Activated gamma-delta T cell treated with Interleukin-2 at 50 U/mL for 16 hours (primary cell): ENCODE data around the gene USP15.
"Not testable (repeated sequence)": the region's sequence is repeated elsewhere in the genome, so short reads cannot be mapped to it uniquely, and the experiment has no call there.

Experiments used
- DNase-seq: peaks from one replicate; pipeline ENCODE4 v3.0.0-alpha.2; 2020

The USP15 gene

GRCh38 chr12:62379026-62379722, 119.0 kb downstream of the USP15 start:
- no peak for DNase-seq

GRCh38 chr12:62379723-62380045, 119.5 kb downstream of the USP15 start:
- no peak for DNase-seq

GRCh38 chr12:62382526-62382925, 122.3 kb downstream of the USP15 start:
- DNase-seq: no peak

- DNase-seq: no peak
These were observed 136.5 kb downstream of the USP15 start for GRCh38 chr12:62396750-62397149.

GRCh38 chr12:62400135-62400534, 139.9 kb downstream of the USP15 start:
- no peak for DNase-seq

- DNase-seq: no peak
These were observed 141.4 kb downstream of the USP15 start for GRCh38 chr12:62401631-62402030.

GRCh38 chr12:62403031-62403430, 142.8 kb downstream of the USP15 start:
- DNase-seq: no peak

- DNase-seq: no peak
These were observed 147.4 kb downstream of the USP15 start for GRCh38 chr12:62407587-62407986.

GRCh38 chr12:62409068-62409467, 148.9 kb downstream of the USP15 start:
- no peak for DNase-seq

- no peak for DNase-seq
These were observed 154.0 kb downstream of the USP15 start for GRCh38 chr12:62414180-62414579.

- no peak for DNase-seq
These were observed 165.9 kb downstream of the USP15 start for GRCh38 chr12:62426089-62426488.

GRCh38 chr12:62429457-62429856, 169.3 kb downstream of the USP15 start:
- no peak for DNase-seq

- peak; percentile 6 for DNase-seq
These were observed 174.5 kb downstream of the USP15 start for GRCh38 chr12:62434494-62435302.

- peak; percentile 21 for DNase-seq
These were observed 175.3 kb downstream of the USP15 start for GRCh38 chr12:62435303-62436163.

- no peak for DNase-seq
These were observed 175.9 kb downstream of the USP15 start for GRCh38 chr12:62436164-62436503.

GRCh38 chr12:62438098-62438692, 178.0 kb downstream of the USP15 start:
- DNase-seq: peak; percentile 53

- DNase-seq: no peak
These were observed 186.7 kb downstream of the USP15 start for GRCh38 chr12:62446754-62447452.

GRCh38 chr12:62448436-62448835, 188.2 kb downstream of the USP15 start:
- DNase-seq: no peak

- not testable (repeated sequence) for DNase-seq
These were observed 195.2 kb downstream of the USP15 start for GRCh38 chr12:62455429-62455828.

GRCh38 chr12:62458626-62459025, 198.4 kb downstream of the USP15 start:
- no peak for DNase-seq

- DNase-seq: no peak
These were observed 199.8 kb downstream of the USP15 start for GRCh38 chr12:62459976-62460375.

- DNase-seq: not testable (repeated sequence)
These were observed 201.1 kb downstream of the USP15 start for GRCh38 chr12:62461171-62461837.
